IPS-15b (cell line): ENCODE measurements around the gene PRKAR2A.
"Not testable (repeated sequence)": the region's sequence is repeated elsewhere in the genome, so short reads cannot be mapped to it uniquely, and the experiment has no call there.

Experiments
- H3K27me3 ChIP-seq: one replicate; pipeline ENCODE4 v1.6.1; 2013; ENCODE audit warnings: low read length; ENCODE audit not compliant: control insufficient read depth, insufficient read depth
- H3K36me3 ChIP-seq: one replicate; pipeline ENCODE4 v1.6.1; 2013; ENCODE audit warnings: low read length; ENCODE audit not compliant: control insufficient read depth, insufficient read depth
- H3K4me1 ChIP-seq: one replicate; pipeline ENCODE4 v1.6.1; 2013; ENCODE audit warnings: mild to moderate bottlenecking, low read length; ENCODE audit not compliant: control insufficient read depth, insufficient read depth
- H3K4me3 ChIP-seq: one replicate; pipeline ENCODE4 v1.5.1; 2013; ENCODE audit warnings: low read depth, low read length
- H3K9ac ChIP-seq: one replicate; pipeline ENCODE4 v1.6.1; 2013; ENCODE audit warnings: low read depth, mild to moderate bottlenecking, low read length
- H3K9me3 ChIP-seq: one replicate; pipeline ENCODE4 v1.6.1; 2013; ENCODE audit warnings: mild to moderate bottlenecking, low read length; ENCODE audit not compliant: control insufficient read depth, insufficient read depth

The PRKAR2A gene

GRCh38 chr3:48759991-48760540, 87.6 kb downstream of the PRKAR2A start:
- H3K4me1 ChIP-seq, H3K9ac ChIP-seq, H3K27me3 ChIP-seq, H3K4me3 ChIP-seq, H3K9me3 ChIP-seq, H3K36me3 ChIP-seq: not testable (repeated sequence)

DNA sequence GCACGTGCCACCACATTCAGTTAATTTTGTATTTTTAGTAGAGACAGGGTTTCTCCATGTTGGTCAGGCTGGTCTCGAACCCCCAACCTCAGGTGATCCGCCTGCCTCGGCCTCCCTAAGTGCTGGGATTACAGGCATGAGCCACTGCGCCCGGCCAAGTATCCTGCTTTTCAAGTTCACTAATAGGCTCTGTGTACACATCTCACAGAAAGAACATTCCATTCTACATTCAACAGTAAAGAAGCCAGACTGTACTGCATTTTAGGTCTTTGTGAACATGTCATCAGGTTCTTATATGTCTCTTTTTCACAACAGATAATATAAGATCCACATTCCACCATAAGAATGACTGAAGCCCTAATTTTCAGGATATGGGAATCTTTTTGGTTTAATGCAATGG, 88.1 kb downstream of the PRKAR2A start:
- not testable (repeated sequence) for H3K9ac ChIP-seq, H3K36me3 ChIP-seq, H3K4me3 ChIP-seq, H3K27me3 ChIP-seq, H3K9me3 ChIP-seq, H3K4me1 ChIP-seq

DNA sequence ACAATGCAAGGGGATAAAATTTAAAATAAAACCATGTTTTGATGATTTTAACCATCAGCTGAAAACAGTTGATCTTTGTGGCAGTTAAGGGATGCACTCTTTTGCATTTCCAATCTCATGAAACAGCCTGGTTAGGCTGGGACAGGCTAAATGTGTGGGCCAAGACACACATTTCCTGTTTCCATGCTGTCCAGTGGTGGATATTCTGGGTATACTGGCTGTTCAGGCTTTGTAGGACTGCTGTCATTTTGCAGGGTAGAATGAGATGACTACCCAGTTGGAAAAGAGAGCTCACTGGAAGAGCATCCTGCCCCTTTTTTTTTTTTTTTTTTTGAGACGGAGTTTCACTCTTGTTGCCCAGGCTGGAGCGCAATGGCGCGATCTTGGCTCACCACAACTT, 88.6 kb downstream of the PRKAR2A start:
- Histone ChIP-seq H3K9me3 (no peaks in the 10 kb centered on the region), H3K27me3 (no peaks in the 10 kb centered on the region), H3K4me1 (no peaks in the 10 kb centered on the region), H3K36me3 (no peaks in the 10 kb centered on the region), H3K4me3 (no peak overlapping the region), H3K9ac (no peak overlapping the region)

DNA sequence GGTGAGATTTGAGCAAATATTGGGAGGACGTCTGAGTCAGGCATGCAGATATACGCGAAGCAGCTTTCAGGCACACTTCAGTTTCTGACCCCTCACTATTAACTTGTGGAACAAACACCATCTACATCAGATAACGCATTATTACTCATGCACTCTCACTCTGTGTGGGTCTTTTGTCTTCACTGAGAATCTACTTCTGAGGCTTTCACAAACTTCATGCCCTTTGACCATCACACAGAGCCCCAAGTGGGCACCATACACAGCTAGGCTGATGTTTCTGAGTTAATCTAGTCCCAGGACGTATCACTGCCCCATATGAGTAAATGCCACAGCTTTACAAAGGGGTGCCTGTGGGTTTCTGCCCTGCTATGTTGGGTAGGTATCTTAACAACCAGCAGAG, 91.0 kb downstream of the PRKAR2A start:
- Histone ChIP-seq H3K27me3 (no peaks in the 10 kb centered on the region), H3K9me3 (no peaks in the 10 kb centered on the region), H3K36me3 (no peaks in the 10 kb centered on the region), H3K4me3 (no peak overlapping the region), H3K9ac (no peak overlapping the region), H3K4me1 (no peaks in the 10 kb centered on the region)

- Histone ChIP-seq H3K36me3 (no peaks in the 10 kb centered on the region), H3K9ac (no peak overlapping the region), H3K9me3 (no peaks in the 10 kb centered on the region)
Measured at GRCh38 chr3:48750856-48751255, 96.8 kb downstream of the PRKAR2A start.

GRCh38 chr3:48748754-48749153, 98.9 kb downstream of the PRKAR2A start:
- Histone ChIP-seq H3K27me3 (no peaks in the 10 kb centered on the region), H3K4me3 (no peak overlapping the region)

More at GRCh38 chr3:48750856-48751255, 96.8 kb downstream of the PRKAR2A start:
- Histone ChIP-seq H3K27me3 (no peaks in the 10 kb centered on the region), H3K4me1 (no peaks in the 10 kb centered on the region), H3K4me3 (no peak overlapping the region)

DNA sequence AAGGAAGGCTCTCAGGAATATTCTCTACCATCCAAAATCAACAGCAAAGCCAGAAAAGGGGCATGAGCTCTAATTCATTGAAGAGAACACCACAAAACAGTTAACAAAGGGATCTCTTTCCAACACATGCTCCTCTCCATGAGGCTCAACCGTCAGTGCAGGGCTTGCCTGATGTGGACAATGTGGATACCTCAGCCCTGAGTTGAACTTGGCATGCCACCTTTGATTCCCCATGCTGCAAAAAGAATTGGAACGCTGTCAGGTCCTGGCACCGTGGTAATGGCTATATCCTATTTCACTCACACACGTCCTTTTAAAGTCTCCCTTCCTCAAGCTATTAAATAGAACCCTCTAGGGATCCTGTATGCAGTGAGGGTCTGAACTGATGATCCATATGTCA, 100.0 kb downstream of the PRKAR2A start:
- H3K4me1 ChIP-seq: no peaks in the 10 kb centered on the region
- H3K27me3 ChIP-seq: no peaks in the 10 kb centered on the region
- no peaks in the 10 kb centered on the region for H3K9me3 ChIP-seq
- no peaks in the 10 kb centered on the region for H3K36me3 ChIP-seq
- H3K9ac ChIP-seq: no peak overlapping the region
- no peak overlapping the region for H3K4me3 ChIP-seq

More at GRCh38 chr3:48748754-48749153, 98.9 kb downstream of the PRKAR2A start:
- Histone ChIP-seq H3K36me3 (no peaks in the 10 kb centered on the region), H3K4me1 (no peaks in the 10 kb centered on the region), H3K9ac (no peak overlapping the region), H3K9me3 (no peaks in the 10 kb centered on the region)

- Histone ChIP-seq H3K4me1 (no peaks in the 10 kb centered on the region), H3K4me3 (no peak overlapping the region), H3K27me3 (no peaks in the 10 kb centered on the region), H3K9ac (no peak overlapping the region), H3K9me3 (no peaks in the 10 kb centered on the region), H3K36me3 (no peaks in the 10 kb centered on the region)
Measured at GRCh38 chr3:48747015-48747615, 100.6 kb downstream of the PRKAR2A start.

DNA sequence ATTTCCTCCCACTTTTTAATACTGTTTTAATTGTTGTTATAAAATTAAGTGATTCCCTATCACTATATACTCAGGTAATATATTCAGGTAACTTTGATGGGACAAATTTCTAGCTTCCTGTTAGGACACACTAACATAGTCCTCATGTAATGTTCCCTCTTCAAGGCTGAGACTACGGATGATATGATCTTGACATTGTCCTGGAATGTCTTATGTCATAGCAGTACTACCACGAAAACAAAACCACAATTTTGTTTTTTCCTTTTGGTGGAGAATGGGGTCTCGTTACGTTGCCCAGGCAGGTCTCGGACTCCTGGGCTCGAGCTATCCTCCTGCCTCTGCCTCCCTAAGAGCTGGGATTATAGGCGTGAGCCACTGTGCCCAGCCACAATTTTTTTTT, 103.9 kb downstream of the PRKAR2A start:
- H3K36me3 ChIP-seq: no peaks in the 10 kb centered on the region
- H3K9ac ChIP-seq: no peak overlapping the region
- H3K9me3 ChIP-seq: no peaks in the 10 kb centered on the region

GRCh38 chr3:48741226-48741625, 106.4 kb downstream of the PRKAR2A start:
- not testable (repeated sequence) for H3K4me1 ChIP-seq, H3K4me3 ChIP-seq, H3K27me3 ChIP-seq, H3K36me3 ChIP-seq, H3K9ac ChIP-seq, H3K9me3 ChIP-seq

More for the DNA sequence above, 103.9 kb downstream of the PRKAR2A start:
- no peak overlapping the region for H3K4me3 ChIP-seq
- no peaks in the 10 kb centered on the region for H3K4me1 ChIP-seq
- no peaks in the 10 kb centered on the region for H3K27me3 ChIP-seq

DNA sequence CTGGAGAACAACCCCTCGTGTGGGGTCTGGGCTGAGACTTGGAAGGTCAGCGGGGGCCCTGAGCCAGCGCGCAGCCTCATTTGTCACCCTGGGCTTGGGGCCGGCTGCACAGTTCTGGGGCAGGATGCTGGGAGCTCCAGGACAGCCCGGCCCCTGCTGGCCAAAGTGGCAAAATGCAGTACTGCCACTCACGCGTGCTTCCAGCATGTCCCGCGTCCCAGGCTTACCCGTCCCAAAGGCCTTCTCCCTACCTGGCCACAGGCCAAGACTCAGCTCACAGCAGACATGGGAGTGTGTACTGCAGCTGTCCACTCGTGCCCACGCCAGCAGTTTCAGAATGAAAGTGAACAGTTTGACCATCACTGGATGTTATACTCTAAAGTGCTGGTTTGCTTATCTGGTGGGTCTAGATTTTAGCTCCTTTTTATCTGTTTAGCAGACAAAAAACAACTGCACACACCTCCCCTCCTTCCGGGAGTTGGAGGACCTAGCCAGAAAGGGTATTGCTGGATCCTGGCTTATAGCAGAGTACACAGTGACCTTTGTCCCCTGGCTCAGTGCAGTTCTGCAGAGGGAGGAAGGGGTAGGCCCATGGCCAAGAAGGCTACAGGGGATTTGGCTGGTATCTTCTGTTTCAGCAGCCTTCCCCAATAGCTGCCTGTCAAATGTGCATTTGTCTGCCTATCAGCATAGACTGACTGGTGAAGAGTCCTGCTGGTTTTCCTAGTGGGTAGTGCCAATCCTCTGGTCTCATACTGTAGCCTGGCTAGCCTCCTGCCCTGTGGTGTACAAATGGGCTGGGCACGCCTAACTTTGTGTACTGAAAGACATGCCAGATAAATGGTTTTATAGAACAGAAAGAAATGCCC, 107.5 kb downstream of the PRKAR2A start:
- no peaks in the 10 kb centered on the region for H3K9me3 ChIP-seq
- no peaks in the 10 kb centered on the region for H3K36me3 ChIP-seq
- no peak overlapping the region for H3K9ac ChIP-seq
- H3K4me1 ChIP-seq: no peaks in the 10 kb centered on the region
- no peaks in the 10 kb centered on the region for H3K27me3 ChIP-seq
- no peak overlapping the region for H3K4me3 ChIP-seq

- Histone ChIP-seq H3K36me3 (no peaks in the 10 kb centered on the region), H3K9ac (no peak overlapping the region), H3K9me3 (no peaks in the 10 kb centered on the region), H3K4me3 (no peak overlapping the region), H3K27me3 (no peaks in the 10 kb centered on the region), H3K4me1 (no peaks in the 10 kb centered on the region)
Measured at GRCh38 chr3:48739617-48739954, 108.1 kb downstream of the PRKAR2A start.
